ENCODE data around the gene SCCPDH. TPM values are rescaled to one million over a fixed set of nuclear protein-coding genes. Genes with fewer than 3 reads are reported as not detected.
A peak's percentile ranks its signal among the peaks of the same experiment; 100 is the strongest.
"Not testable (repeated sequence)": the region's sequence is repeated elsewhere in the genome, so short reads cannot be mapped to it uniquely, and the experiment has no call there.

The SCCPDH gene
- polyA plus RNA-seq, 1 experiment, result 46.6 TPM

DNA sequence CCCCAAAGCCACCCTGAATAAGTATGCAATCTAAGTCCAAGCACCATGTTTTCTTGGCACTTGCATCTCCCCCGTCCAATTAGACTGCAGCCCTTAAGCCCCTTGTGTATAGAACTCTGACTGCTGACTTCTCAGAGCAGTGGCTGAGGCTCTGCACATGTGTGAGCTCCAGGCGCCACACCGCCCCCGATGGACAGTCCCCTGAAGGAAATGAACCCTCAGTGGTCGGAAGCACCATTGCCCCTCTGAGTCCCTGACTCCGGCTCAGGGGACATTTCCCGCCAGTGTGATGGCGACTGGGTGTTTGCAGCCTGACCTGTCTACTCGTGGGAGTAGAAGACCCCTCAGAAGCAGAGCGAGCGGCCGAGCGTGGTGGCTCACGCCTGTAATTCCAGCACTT is 37.2 kb upstream of the SCCPDH start:
- CTCF ChIA-PET, result interaction anchor here (0.6 to 0.9 kb wide), 2 partner anchors 120 to 323 kb away, joined by 3 read pairs; no protein-coding TSS in a partner anchor
- DNase-seq (ENCODE audit: low read depth, low spot score), result no peak
- POLR2A ChIA-PET, result no interaction called here
- H3K4me3 ChIP-seq (ENCODE audit: low read depth, low read length), result no peak overlapping the region
- TF ChIP-seq, protein P1, sequence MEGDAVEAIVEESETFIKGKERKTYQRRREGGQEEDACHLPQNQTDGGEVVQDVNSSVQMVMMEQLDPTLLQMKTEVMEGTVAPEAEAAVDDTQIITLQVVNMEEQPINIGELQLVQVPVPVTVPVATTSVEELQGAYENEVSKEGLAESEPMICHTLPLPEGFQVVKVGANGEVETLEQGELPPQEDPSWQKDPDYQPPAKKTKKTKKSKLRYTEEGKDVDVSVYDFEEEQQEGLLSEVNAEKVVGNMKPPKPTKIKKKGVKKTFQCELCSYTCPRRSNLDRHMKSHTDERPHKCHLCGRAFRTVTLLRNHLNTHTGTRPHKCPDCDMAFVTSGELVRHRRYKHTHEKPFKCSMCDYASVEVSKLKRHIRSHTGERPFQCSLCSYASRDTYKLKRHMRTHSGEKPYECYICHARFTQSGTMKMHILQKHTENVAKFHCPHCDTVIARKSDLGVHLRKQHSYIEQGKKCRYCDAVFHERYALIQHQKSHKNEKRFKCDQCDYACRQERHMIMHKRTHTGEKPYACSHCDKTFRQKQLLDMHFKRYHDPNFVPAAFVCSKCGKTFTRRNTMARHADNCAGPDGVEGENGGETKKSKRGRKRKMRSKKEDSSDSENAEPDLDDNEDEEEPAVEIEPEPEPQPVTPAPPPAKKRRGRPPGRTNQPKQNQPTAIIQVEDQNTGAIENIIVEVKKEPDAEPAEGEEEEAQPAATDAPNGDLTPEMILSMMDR (IDR thresholded peaks at IDR 0.05; ENCODE audit: low read depth, low read length), result no peak
- H3K27ac ChIP-seq (ENCODE audit: low read depth, low read length), result peak overlapping the region; percentile 11
- no peaks in the 10 kb centered on the region for H3K9me3 ChIP-seq (ENCODE audit: control insufficient read depth, insufficient read depth, low read length)
- no peaks in the 10 kb centered on the region for H3K27me3 ChIP-seq (ENCODE audit: control insufficient read depth, insufficient read depth, low read length)

DNA sequence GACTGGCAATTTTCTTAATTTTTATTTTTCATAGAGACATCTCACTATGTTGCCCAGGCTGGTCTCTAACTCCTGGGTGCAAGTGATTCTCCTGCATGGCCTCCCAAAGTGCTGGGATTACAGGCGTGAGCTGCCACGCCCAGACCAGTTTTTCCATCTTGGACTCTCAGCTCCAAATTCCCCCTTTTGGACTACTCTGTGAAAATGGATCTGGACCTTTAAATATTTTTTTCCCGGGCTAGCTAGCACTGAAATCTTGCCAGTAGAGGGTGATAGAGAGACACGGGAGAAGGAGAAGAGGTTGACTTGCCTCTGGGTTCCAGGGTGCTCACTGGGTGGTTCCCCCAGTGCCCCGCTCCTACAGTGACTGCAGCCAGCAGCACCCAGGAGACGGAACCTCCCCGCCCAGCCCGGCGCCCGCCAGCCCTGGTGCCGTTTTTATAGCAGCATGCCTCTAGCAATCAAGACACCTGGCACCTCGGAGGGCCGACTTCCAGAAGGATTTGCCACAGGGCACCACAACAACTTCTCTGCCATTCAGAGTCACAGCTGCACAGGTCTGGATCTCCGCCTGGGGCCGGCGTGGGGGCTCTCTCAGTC is 34.7 kb upstream of the SCCPDH start:
- DNase-seq (ENCODE audit: low read depth, low spot score), result peak; percentile 37
- Histone ChIP-seq H3K9me3 (ENCODE audit: control insufficient read depth, insufficient read depth, low read length) (peaks cover 6% of the 10 kb centered on the region; the same call in 1 of the 2 replicates), H3K4me3 (ENCODE audit: low read depth, low read length) (peak overlapping the region; percentile 38), H3K27me3 (ENCODE audit: control insufficient read depth, insufficient read depth, low read length) (no peaks in the 10 kb centered on the region), H3K27ac (ENCODE audit: low read depth, low read length) (no peak overlapping the region)
- POLR2A ChIA-PET, result interaction anchor here (0.7 kb wide), 1 partner anchor 21 kb away, joined by 3 read pairs; no protein-coding TSS in a partner anchor
- CTCF ChIA-PET, result interaction anchor here (0.6 to 3.8 kb wide), 39 partner anchors 9 to 229 kb away, joined by 3 to 32 read pairs (median 4); partner anchors contain the start of genes SCCPDH and SMYD3
- TF ChIP-seq, protein P1 (IDR thresholded peaks at IDR 0.05; ENCODE audit: low read depth, low read length), result peak; percentile 95

GRCh38 chr1:246690100-246690499 is 34.1 kb upstream of the SCCPDH start:
- Histone ChIP-seq H3K9me3 (ENCODE audit: control insufficient read depth, insufficient read depth, low read length) (peaks cover 6% of the 10 kb centered on the region; the same call in 1 of the 2 replicates), H3K4me3 (ENCODE audit: low read depth, low read length) (no peak overlapping the region), H3K27me3 (ENCODE audit: control insufficient read depth, insufficient read depth, low read length) (no peaks in the 10 kb centered on the region), H3K27ac (ENCODE audit: low read depth, low read length) (no peak overlapping the region)
- DNase-seq (ENCODE audit: low read depth, low spot score), result no peak
- CTCF ChIA-PET, result interaction anchor here (0.6 to 3.8 kb wide), 20 partner anchors 9 to 230 kb away, joined by 3 to 32 read pairs (median 4); partner anchors contain the start of gene SCCPDH
- POLR2A ChIA-PET, result no interaction called here
- TF ChIP-seq, protein P1 (IDR thresholded peaks at IDR 0.05; ENCODE audit: low read depth, low read length), result no peak

DNA sequence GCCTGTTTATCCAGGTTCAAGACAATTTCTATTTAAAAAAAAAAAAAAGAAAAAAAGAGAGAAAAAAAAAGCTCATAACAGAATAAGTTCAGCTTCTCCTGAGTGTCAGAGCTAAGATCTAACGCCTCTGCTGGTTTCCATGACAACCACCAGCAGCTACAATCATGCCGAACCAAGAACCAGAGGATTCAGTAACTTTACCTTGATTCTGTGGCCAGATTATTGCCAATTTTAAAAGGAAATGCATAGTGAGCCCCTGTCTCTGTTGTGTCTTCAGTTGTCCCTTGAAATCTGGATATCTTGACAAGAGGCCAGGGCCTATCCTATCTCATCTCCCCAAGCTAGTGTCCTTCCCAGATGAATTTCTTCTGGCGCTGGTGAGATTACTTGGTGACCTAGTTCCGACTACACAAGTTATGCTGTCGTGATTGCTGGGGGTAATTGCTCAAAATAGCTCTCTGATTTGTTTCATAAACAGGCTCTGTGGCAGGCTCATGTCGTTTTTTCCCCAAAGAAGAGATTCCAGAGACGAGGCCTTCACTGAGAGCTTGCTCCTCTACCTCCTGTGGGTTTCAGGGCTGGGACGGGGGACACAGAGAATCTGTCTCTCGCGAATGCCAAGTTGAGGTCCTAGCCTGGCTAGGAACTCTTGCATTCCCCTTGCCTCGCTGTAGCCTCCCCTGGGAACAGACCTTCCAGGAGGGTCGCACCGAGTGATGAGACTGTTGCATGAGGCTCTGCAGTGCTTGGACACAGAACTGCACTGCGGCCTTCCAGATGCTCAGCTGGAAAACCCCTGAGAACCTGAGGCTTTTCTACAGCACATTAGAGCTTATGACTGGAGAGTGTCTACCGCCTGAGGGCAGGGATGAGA is 32.4 kb upstream of the SCCPDH start:
- POLR2A ChIA-PET, result no interaction called here
- TF ChIP-seq, protein P1 (IDR thresholded peaks at IDR 0.05; ENCODE audit: low read depth, low read length), result no peak
- no peak for DNase-seq (ENCODE audit: low read depth, low spot score)
- no peak overlapping the region for H3K4me3 ChIP-seq (ENCODE audit: low read depth, low read length)
- H3K27ac ChIP-seq (ENCODE audit: low read depth, low read length), result no peak overlapping the region
- no peaks in the 10 kb centered on the region for H3K27me3 ChIP-seq (ENCODE audit: control insufficient read depth, insufficient read depth, low read length)
- H3K9me3 ChIP-seq (ENCODE audit: control insufficient read depth, insufficient read depth, low read length), result peaks cover 15% of the 10 kb centered on the region
- CTCF ChIA-PET, result interaction anchor here (2.4 to 3.8 kb wide), 2 partner anchors 11 to 61 kb away, joined by 7 to 28 read pairs; no protein-coding TSS in a partner anchor

GRCh38 chr1:246694213-246694895 is 29.9 kb upstream of the SCCPDH start:
- CTCF ChIA-PET; DNase-seq (ENCODE audit: low read depth, low spot score); H3K27me3 ChIP-seq (ENCODE audit: control insufficient read depth, insufficient read depth, low read length); POLR2A ChIA-PET; H3K27ac ChIP-seq (ENCODE audit: low read depth, low read length); H3K4me3 ChIP-seq (ENCODE audit: low read depth, low read length): not testable (repeated sequence)
- H3K9me3 ChIP-seq (ENCODE audit: control insufficient read depth, insufficient read depth, low read length), result peaks cover 17% of the 10 kb centered on the region
